ENCODE data around the gene TMPRSS4. TPM values are rescaled to one million over a fixed set of nuclear protein-coding genes. Genes with fewer than 3 reads are reported as not detected.

TMPRSS4 gene
- total and polyA plus RNA-seq, 2 of the 4 experiments (the other 2 are of a cell fraction) = not detected

DNA sequence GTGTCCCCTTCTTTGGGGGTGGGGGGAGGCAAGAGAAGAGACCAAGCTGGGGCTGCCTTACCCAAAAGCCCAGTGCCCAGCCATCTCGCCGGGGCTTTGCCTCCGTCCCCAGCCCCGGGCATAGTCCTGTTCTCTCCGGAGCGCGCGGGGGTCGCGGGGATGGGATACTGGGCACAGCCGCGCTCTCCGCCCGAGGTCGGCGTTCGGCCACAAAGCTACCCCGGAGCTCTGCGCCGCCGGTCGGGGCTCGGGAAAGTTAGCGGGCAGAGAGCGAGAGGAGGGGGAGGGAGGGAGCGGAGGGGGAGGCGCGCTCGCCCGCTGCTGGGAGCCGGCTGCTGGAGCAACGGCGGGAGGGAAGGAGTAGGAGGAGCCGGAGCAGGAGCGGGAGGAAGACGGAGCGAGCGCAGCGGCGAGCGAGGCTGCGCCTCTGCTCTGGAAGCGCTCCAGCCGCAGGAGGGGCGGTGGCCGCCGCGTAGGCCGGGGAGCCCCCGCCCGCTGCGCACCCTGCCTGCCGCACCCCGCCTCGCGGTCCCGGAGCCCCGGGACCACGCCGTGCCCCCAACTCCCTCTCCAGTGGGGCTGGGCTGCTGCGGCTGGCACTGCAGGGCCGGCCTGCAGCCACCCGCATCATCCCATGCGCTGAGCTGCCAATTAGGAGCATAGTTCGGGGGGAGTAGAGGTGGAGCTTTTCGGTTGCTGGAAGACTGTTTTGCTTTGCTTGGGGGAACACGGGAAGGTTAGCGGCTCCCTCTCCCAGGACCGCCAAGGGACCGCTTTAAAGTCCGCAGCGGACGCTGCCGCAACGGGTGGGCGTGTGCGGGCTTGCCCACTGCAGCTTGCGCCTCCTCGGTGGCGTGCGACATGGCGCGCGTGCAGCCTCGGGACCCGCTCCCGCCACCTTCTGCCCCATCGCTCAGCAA is 75.9 kb downstream of the TMPRSS4 start, which contains the start of gene SCN4B:
SCN4B (minus strand) TSS at position 272 of the 920 bp plus-strand sequence; CDS start at position 122, 150 bp downstream.
- H3K9me1 ChIP-seq (ENCODE audit: insufficient read depth, low read length) = no peaks in the 10 kb centered on the region
- no peaks in the 10 kb centered on the region for H3K36me3 ChIP-seq (ENCODE audit: control insufficient read depth, insufficient read depth, low read length)
- H3K9ac ChIP-seq (ENCODE audit: low read depth, low read length) = peak within 1 kb of the TSS; percentile 12; the same call in 1 of the 2 replicates
- 2% methylated on average over 40 of the region's 88 CpGs; no CpG with 5 or more reads in 1 of the 2 experiments for WGBS, 2 experiments (ENCODE audit: extremely low coverage in 2 of 2, insufficient read length in 1 of 2)
- H3K56ac ChIP-seq (ENCODE audit: extremely low read depth, insufficient read depth, low read length) = no peak within 1 kb of the TSS
- H3K4me3 ChIP-seq (ENCODE audit: insufficient read depth, low read depth, low read length) = peak within 1 kb of the TSS; percentile 39
- no peak within 1 kb of the TSS for H4K91ac ChIP-seq (ENCODE audit: insufficient read depth, low read depth, low read length)
- ChIA-PET CTCF (no interaction called here), POLR2A (ENCODE audit: unreplicated experiment) (interaction anchor here (0.6 kb wide), 1 partner anchor 10 kb away, joined by 5 read pairs; no protein-coding TSS in a partner anchor)
- H4K5ac ChIP-seq (ENCODE audit: low read depth, low read length) = no peak within 1 kb of the TSS
- H3K4me1 ChIP-seq (ENCODE audit: control insufficient read depth, insufficient read depth, low read length) = no peaks in the 10 kb centered on the region; the same call in 1 of the 2 replicates
- peak within 1 kb of the TSS; percentile 93 for H3K4me2 ChIP-seq (ENCODE audit: low read depth, low read length)
- intact Hi-C loops (cut with micrococcal nuclease) (no loop called here), in situ Hi-C loops (cut with MboI; ENCODE audit: low sequenced_read_pairs) (no loop called here), dilution Hi-C loops (cut with HindIII; ENCODE audit: low sequenced_read_pairs, unreplicated experiment) (no loop called here)
- H2BK15ac ChIP-seq (ENCODE audit: low read depth, low read length) = no peak within 1 kb of the TSS
- no TSS peak for BruUV-seq (replicated peaks)
- no peak within 1 kb of the TSS for H2AK5ac ChIP-seq (ENCODE audit: low read depth, low read length)
- no peak within 1 kb of the TSS for H3K18ac ChIP-seq (ENCODE audit: low read depth, low read length)
- H3K9me3 ChIP-seq (ENCODE audit: control insufficient read depth, insufficient read depth, low read length) = no peaks in the 10 kb centered on the region
- H3K27ac ChIP-seq (ENCODE audit: insufficient read depth, low read length) = no peak within 1 kb of the TSS
- no peak within 1 kb of the TSS for H4K8ac ChIP-seq (ENCODE audit: low read depth in 2 of 2, low read length in 2 of 2)
- DNase-seq = peak; percentile 20
- peak within 1 kb of the TSS; percentile 78 for H2AFZ ChIP-seq (replicated peaks; ENCODE audit: low read length, poor library complexity)
- peaks cover 76% of the 10 kb centered on the region for H3K27me3 ChIP-seq (ENCODE audit: control insufficient read depth, insufficient read depth, low read length)
- no peak within 1 kb of the TSS for H3K4ac ChIP-seq (ENCODE audit: low read depth, low read length)
- no peaks in the 10 kb centered on the region for H4K20me1 ChIP-seq (ENCODE audit: insufficient read depth, low read length)
- peak; percentile 95 for ATAC-seq (ENCODE audit: low read depth)
- no peak within 1 kb of the TSS for H2BK5ac ChIP-seq (ENCODE audit: low read depth, low read length, poor library complexity, severe bottlenecking)
- no peak within 1 kb of the TSS for H2BK120ac ChIP-seq (ENCODE audit: low read depth, low read length)
- H3K79me1 ChIP-seq (ENCODE audit: low read depth in 1 of 2, low read length in 2 of 2) = no peaks in the 10 kb centered on the region
- H2BK20ac ChIP-seq (ENCODE audit: low read depth, low read length) = no peak within 1 kb of the TSS
- H3K23ac ChIP-seq (ENCODE audit: low read depth, low read length) = peak within 1 kb of the TSS; percentile 36; the same call in 1 of the 2 replicates
- H3K14ac ChIP-seq (replicated peaks; ENCODE audit: low read depth, low read length) = no peak within 1 kb of the TSS
- H2AK9ac ChIP-seq (replicated peaks; ENCODE audit: low read depth, low read length, poor library complexity) = peak within 1 kb of the TSS; percentile 31
- TF ChIP-seq MAZ (IDR thresholded peaks at IDR 0.05; ENCODE audit: borderline replicate concordance, low read depth, low read length) (peak; percentile 48; the same call in 1 of the 2 replicates), CHD1 (IDR thresholded peaks at IDR 0.05; ENCODE audit: low read depth, low read length) (no peak), MAFK (IDR thresholded peaks at IDR 0.05; ENCODE audit: low read depth, low read length) (no peak)

Measured in IMR-90 (cell line).